K562 (cell line): ENCODE data around the gene CRELD2. TPM values are rescaled to one million over a fixed set of nuclear protein-coding genes. Genes with fewer than 3 reads are reported as not detected.

ENCODE experiments used
- ATF7 ChIP-seq: fragments of 450-650 bp; IDR thresholded peaks from 2 replicates; pipeline ENCODE4 v1.7.1; 2014; ENCODE audit warnings: mild to moderate bottlenecking, moderate library complexity
- CREBBP ChIP-seq: IDR thresholded peaks from one replicate; pipeline ENCODE4 v1.6.1; 2012; ENCODE audit warnings: low read depth, mild to moderate bottlenecking, control low read depth, inconsistent platforms, low read length
- ELF4 ChIP-seq: fragments of 450-650 bp; formaldehyde crosslinking; IDR thresholded peaks from 2 replicates; pipeline ENCODE4 v1.4.0; 2022; ENCODE audit warnings: missing genetic modification characterization
- FOXJ2 ChIP-seq: fragments of 200-800 bp; sonication (Bioruptor generic); IDR thresholded peaks from 2 replicates; pipeline ENCODE4 v1.6.1; 2016; ENCODE audit warnings: missing genetic modification characterization, missing compliant biosample characterization
- FOXK2 ChIP-seq, 2 experiments: fragments of 450-650 bp; IDR thresholded peaks in 1 of 2; conservative IDR thresholded peaks in 1 of 2; 2 replicates each; pipeline ENCODE4 v1.6.1; 2016; ENCODE audit warnings: low read depth in 2 of 2, mild to moderate bottlenecking in 1 of 2
- KLF16 ChIP-seq: IDR thresholded peaks from 2 replicates; pipeline ENCODE4 v1.6.1; 2016; ENCODE audit warnings: antibody characterized with exemption
- MAFK ChIP-seq: IDR thresholded peaks from 2 replicates; pipeline ENCODE4 v1.6.1; 2011; ENCODE audit warnings: low read length, improper control_type of control experiment
- MTA2 ChIP-seq: fragments of 450-650 bp; IDR thresholded peaks from 2 replicates; pipeline ENCODE4 v1.6.1; 2016; ENCODE audit warnings: low read depth
- NKRF ChIP-seq: fragments of 450-650 bp; IDR thresholded peaks from 2 replicates; pipeline ENCODE4 v1.6.1; 2016; ENCODE audit warnings: borderline replicate concordance
- SRSF1 ChIP-seq: fragments of 200-400 bp; formaldehyde crosslinking; IDR thresholded peaks from 2 replicates; pipeline ENCODE4 v1.6.1; 2017; ENCODE audit warnings: mild to moderate bottlenecking, low read depth, low read length, moderate library complexity
- TCF7L2 ChIP-seq: fragments of 150-350 bp; IDR thresholded peaks from 2 replicates; pipeline ENCODE4 v1.6.1; 2016; ENCODE audit warnings: low read depth, mild to moderate bottlenecking, low read length, moderate library complexity
- TSC22D4 ChIP-seq: fragments of 450-650 bp; IDR thresholded peaks from 2 replicates; pipeline ENCODE4 v1.6.1; 2016; ENCODE audit warnings: missing genetic modification characterization, missing biosample characterization, control low read depth
- U2AF1 ChIP-seq: fragments of 200-400 bp; formaldehyde crosslinking; optimal IDR thresholded peaks from 2 replicates; pipeline ENCODE3; 2017; ENCODE audit warnings: mild to moderate bottlenecking, low read depth, low read length, moderate library complexity
- ZNF280B ChIP-seq: fragments of 250-450 bp; sonication (Bioruptor Pico); IDR thresholded peaks from 2 replicates; pipeline ENCODE4 v1.5.1; 2021; ENCODE audit warnings: mild to moderate bottlenecking
- ZNF311 ChIP-seq: fragments of 250-450 bp; sonication (Bioruptor Pico); IDR thresholded peaks from 2 replicates; pipeline ENCODE4 v1.4.0; 2020; ENCODE audit warnings: mild to moderate bottlenecking, moderate library complexity
- ZNF717 ChIP-seq: fragments of 250-450 bp; sonication (Bioruptor Pico); IDR thresholded peaks from 2 replicates; pipeline ENCODE4 v1.5.0; 2021
- polyA plus RNA-seq, 8 experiments: library from polyadenylated mRNA; depleted of rRNA in 4 of 8; stranded (reverse) in 5 of 8; unstranded in 3 of 8; fragments of >200 nt; fragmentation: Nextera tagmentation in 2 of 8; fragmentation: Illumina TruSeq in 1 of 8; extraction: Ambion mirVana in 2 of 8; extraction: Trizol in 1 of 8; gene quantifications; 2 replicates each; pipeline versions ENCODE4 v1.2.1 to v1.2.3, GENCODE V29; 2011 to 2014; ENCODE audit warnings: inconsistent platforms in 1 of 8, missing spikeins in 1 of 8
- total RNA-seq, 7 experiments: library from RNA; depleted of rRNA in 6 of 7; stranded (reverse); fragments of >200 nt in 6 of 7; fragmentation: Illumina TruSeq in 2 of 7; extraction: Trizol in 2 of 7; gene quantifications; 2 replicates each; pipeline versions ENCODE4 v1.2.1 to v1.2.3, GENCODE V29; 2011 to 2021; ENCODE audit warnings: low replicate concordance in 1 of 7
- TF ChIP-seq, protein P1 (sequence below): fragments of 450-650 bp; formaldehyde crosslinking; IDR thresholded peaks from 2 replicates; pipeline ENCODE4 v1.4.0; 2022; ENCODE audit warnings: missing genetic modification characterization

CRELD2 gene
- total and polyA plus RNA-seq, 9 of the 15 experiments (the other 6 are each of a cell fraction or from before 2014, with no cell fraction given) = 0.96 to 25.3 (median 8.8) TPM

DNA sequence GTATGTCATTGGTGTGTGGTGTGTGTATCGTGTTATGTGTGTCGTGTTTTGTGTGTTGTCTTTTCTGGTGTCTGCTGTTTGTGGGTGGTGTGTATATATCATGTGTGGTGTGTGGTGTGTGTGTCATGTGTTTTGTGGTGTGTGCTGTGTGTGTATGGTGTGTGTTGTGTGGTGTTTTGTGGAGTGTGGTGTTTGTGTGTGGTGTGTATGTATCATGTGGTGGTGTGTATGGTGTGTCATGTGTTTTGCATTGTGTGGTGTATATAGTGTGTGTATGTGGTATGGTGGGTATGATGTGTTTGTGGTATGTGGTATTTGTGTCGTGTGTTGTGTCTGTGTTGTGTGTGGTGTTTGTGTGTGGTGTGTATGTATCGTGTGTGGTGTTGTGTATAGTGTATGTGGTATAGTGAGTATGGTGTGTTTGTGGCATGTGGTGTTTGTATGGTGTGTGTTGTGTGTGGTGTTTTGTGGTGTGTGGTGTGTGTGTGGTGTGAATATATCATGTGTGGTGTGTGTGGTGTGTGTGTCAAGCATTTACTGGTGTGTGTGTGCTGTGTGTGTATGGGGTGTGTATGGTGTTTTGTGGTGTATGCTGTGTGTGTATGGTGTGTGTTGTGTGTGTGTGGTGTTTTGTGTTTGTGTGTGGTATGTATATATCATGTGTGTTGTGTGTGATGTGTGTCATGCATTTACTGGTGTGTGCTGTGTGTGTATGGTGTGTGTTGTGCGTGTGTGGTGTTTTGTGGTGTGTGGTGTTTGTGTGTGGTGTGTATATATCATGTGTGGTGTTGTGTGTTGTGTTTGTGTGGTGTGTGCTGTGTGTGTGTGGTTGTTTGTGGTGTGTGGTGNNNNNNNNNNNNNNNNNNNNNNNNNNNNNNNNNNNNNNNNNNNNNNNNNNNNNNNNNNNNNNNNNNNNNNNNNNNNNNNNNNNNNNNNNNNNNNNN lies 54.9 kb downstream of the CRELD2 start (continued):
- TF ChIP-seq MAFK (no peak), TCF7L2 (no peak), ATF7 (no peak), FOXJ2 (tag) (no peak), NKRF (peak; percentile 55; the same call in 1 of the 2 replicates), CREBBP (no peak), SRSF1 (no peak), FOXK2 (conservative IDR thresholded peaks at IDR 0.05 in 1 of 2, IDR thresholded peaks at IDR 0.05 in 1 of 2; ENCODE audit: low read depth in 2 of 2) (0 out of 4 replicates have a peak, but pooled peaks of 1 of the 2 experiments have one; percentile 12), KLF16 (no peak), ZNF717 (CRISPR knock-in tag) (no peak), ZNF280B (no peak), MTA2 (no peak), ZNF311 (CRISPR knock-in tag) (no peak), TSC22D4 (tag) (peak; percentile 52; the same call in 1 of the 2 replicates), ELF4 (CRISPR knock-in tag) (peak; percentile 67; the same call in 1 of the 2 replicates), U2AF1 (no peak)
- TF ChIP-seq, protein P1, sequence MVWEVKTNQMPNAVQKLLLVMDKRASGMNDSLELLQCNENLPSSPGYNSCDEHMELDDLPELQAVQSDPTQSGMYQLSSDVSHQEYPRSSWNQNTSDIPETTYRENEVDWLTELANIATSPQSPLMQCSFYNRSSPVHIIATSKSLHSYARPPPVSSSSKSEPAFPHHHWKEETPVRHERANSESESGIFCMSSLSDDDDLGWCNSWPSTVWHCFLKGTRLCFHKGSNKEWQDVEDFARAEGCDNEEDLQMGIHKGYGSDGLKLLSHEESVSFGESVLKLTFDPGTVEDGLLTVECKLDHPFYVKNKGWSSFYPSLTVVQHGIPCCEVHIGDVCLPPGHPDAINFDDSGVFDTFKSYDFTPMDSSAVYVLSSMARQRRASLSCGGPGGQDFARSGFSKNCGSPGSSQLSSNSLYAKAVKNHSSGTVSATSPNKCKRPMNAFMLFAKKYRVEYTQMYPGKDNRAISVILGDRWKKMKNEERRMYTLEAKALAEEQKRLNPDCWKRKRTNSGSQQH = no peak
